A549 treated with Hydrocortisone at 1 μM for 4 hours (cell line): ENCODE data around the gene PIP5K1C. TPM values are rescaled to one million over a fixed set of nuclear protein-coding genes. Genes with fewer than 3 reads are reported as not detected.

ENCODE experiments used
- total RNA-seq: library from RNA; stranded (reverse); fragments of 200-300 nt; extraction: Qiagen RNA extraction; gene quantifications from 5 replicates; pipeline ENCODE4 v1.2.3, GENCODE V29; 2022

The PIP5K1C gene
- total RNA-seq, result 11.1 to 13.1 TPM (median 11.9 TPM) in 5 replicates

GRCh38 chr19:3700242-3701032 is at the start of gene PIP5K1C:
TSS of gene PIP5K1C (minus strand) at chr19:3700468. CDS start at chr19:3700390, 78 bp downstream.

GRCh38 chr19:3708207-3708931 is 8.1 kb upstream of the PIP5K1C start, which contains the start of gene TJP3:
TSS of gene TJP3 (plus strand) at chr19:3708384. CDS start at chr19:3728433, 20,049 bp downstream.

DNA sequence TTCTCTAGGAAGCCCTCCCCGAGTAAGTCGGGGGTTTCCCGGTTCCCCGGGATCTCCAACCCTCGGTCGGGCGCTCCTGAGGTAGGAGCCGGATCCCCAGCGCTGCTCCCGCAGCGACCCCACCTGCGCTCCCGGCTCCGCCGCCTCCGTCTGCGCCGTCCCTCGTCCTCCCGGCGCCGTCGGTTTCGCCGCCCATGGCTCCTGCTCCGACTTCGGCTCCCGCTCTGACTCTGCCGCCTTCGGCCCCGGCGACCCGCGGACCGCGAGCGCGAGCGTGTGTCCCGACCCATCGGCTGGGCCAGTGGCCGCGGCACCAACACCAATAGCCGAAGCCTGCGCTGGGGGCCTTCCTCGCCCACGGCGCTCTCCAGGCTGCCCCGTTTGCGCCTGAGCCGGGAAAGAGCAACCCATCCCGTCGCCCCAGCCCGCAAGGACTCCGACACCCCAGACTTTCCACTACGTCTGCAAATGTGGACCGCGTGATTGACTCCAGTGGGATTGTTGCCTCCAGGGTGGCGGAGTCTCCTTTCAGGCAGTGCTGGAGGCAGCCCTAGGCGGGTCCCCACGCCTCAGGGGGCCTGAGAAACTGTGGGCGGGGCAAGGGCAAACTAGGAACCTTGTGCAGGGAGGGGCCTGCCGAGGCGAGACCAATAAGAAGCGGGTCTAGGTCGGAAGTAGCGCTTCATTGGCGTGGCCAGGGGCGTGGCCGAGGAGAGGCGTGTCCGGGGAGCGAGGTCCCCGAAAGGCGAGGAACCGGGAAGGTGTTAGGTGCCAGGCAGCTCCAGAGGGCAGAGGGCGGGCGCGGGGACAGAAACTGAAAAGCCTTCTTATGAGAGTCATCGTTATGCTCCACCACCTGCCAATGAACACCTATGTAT is 73.6 kb downstream of the PIP5K1C start, which contains the start of gene CACTIN:
Gene CACTIN (minus strand): TSS at position 318 of the 878 bp plus-strand sequence. CDS start 28 bp downstream, at position 290.

GRCh38 chr19:3606690-3607289 is 93.5 kb downstream of the PIP5K1C start, which contains the start of gene TBXA2R:
TSS of gene TBXA2R (minus strand) at chr19:3606875. CDS start at chr19:3600634, 6,241 bp downstream.

GRCh38 chr19:3585301-3586126 is 114.8 kb downstream of the PIP5K1C start, which contains the start of gene GIPC3:
TSS of gene GIPC3 (plus strand) at chr19:3585478. CDS start at chr19:3585598, 120 bp downstream.

Other genes with a start within 250 kb of the PIP5K1C start
- gene SMIM24, start 219.9 kb downstream of the PIP5K1C start, total RNA-seq, result 0.80 to 1.4 TPM (median 0.90 TPM) in 5 replicates
- not detected in 5 replicates for gene SMIM44, start 217.0 kb downstream of the PIP5K1C start, total RNA-seq
- gene DOHH, start 199.8 kb downstream of the PIP5K1C start, total RNA-seq, result 13.0 to 18.6 TPM (median 17.0 TPM) in 5 replicates
- gene FZR1, start 194.2 kb downstream of the PIP5K1C start, total RNA-seq, result 27.8 to 36.3 TPM (median 34.2 TPM) in 5 replicates
- gene TEKTIP1, start 161.3 kb downstream of the PIP5K1C start, total RNA-seq, result 0.20 to 0.23 TPM in 2 of 5 replicates, not detected in the others
- 124 to 145 TPM (median 137 TPM) in 5 replicates for gene MFSD12, start 142.9 kb downstream of the PIP5K1C start, total RNA-seq
- gene HMG20B, start 127.5 kb downstream of the PIP5K1C start, total RNA-seq, result 41.3 to 60.6 TPM (median 56.1 TPM) in 5 replicates
- gene GIPC3, start 115.0 kb downstream of the PIP5K1C start, total RNA-seq, result 0.17 to 0.32 TPM (median 0.25 TPM) in 5 replicates
- gene TBXA2R, start 93.6 kb downstream of the PIP5K1C start, total RNA-seq, result 0.86 to 1.5 TPM (median 1.0 TPM) in 5 replicates
- 12.1 to 17.4 TPM (median 17.0 TPM) in 5 replicates for gene CACTIN, start 73.7 kb downstream of the PIP5K1C start, total RNA-seq
- gene TJP3, start 7.9 kb upstream of the PIP5K1C start, total RNA-seq, result 0.39 to 0.69 TPM (median 0.56 TPM) in 5 replicates
- gene APBA3, start 61.2 kb upstream of the PIP5K1C start, total RNA-seq, result 9.8 to 11.6 TPM (median 11.1 TPM) in 5 replicates
- gene MRPL54, start 62.2 kb upstream of the PIP5K1C start, total RNA-seq, result 60.1 to 76.7 TPM (median 65.6 TPM) in 5 replicates
- not detected in 5 replicates for gene RAX2, start 71.8 kb upstream of the PIP5K1C start, total RNA-seq
- gene MATK, start 85.9 kb upstream of the PIP5K1C start, total RNA-seq, result 0.52 to 1.5 TPM (median 0.99 TPM) in 5 replicates
- 0.20 TPM in 1 of 5 replicates, not detected in the others for gene ZFR2, start 168.6 kb upstream of the PIP5K1C start, total RNA-seq
- 0.06 to 0.20 TPM (median 0.08 TPM) in 5 replicates for gene ATCAY, start 180.2 kb upstream of the PIP5K1C start, total RNA-seq
- not detected in 5 replicates for gene NMRK2, start 232.6 kb upstream of the PIP5K1C start, total RNA-seq